ENCODE measurements around the gene PPFIA2.

PPFIA2 gene

DNA sequence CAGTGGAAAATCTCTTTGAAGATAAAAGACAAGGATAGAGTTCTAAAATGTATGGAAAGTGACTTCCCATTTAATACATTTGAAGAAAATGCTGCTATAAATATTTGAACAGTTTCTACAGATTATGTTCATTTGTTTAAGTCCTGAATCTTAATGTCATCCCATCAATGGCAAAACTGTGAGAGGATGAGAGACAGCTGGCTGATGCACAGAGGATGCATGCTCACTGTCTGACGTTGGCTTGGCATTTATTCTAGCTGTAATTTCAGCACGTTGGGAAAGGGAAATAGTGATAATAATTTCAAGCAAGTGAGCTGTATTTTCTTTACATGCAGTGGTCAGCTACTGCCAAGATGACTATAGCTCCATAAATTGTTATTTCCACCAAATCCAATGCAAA lies 40.5 kb downstream of the PPFIA2 start:
- no peak overlapping the region for H3K27ac ChIP-seq
- TF ChIP-seq, protein P1, sequence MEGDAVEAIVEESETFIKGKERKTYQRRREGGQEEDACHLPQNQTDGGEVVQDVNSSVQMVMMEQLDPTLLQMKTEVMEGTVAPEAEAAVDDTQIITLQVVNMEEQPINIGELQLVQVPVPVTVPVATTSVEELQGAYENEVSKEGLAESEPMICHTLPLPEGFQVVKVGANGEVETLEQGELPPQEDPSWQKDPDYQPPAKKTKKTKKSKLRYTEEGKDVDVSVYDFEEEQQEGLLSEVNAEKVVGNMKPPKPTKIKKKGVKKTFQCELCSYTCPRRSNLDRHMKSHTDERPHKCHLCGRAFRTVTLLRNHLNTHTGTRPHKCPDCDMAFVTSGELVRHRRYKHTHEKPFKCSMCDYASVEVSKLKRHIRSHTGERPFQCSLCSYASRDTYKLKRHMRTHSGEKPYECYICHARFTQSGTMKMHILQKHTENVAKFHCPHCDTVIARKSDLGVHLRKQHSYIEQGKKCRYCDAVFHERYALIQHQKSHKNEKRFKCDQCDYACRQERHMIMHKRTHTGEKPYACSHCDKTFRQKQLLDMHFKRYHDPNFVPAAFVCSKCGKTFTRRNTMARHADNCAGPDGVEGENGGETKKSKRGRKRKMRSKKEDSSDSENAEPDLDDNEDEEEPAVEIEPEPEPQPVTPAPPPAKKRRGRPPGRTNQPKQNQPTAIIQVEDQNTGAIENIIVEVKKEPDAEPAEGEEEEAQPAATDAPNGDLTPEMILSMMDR (conservative IDR thresholded peaks at IDR 0.05): no peak
- TF ChIP-seq ZFX (IDR thresholded peaks at IDR 0.05): no peak

DNA sequence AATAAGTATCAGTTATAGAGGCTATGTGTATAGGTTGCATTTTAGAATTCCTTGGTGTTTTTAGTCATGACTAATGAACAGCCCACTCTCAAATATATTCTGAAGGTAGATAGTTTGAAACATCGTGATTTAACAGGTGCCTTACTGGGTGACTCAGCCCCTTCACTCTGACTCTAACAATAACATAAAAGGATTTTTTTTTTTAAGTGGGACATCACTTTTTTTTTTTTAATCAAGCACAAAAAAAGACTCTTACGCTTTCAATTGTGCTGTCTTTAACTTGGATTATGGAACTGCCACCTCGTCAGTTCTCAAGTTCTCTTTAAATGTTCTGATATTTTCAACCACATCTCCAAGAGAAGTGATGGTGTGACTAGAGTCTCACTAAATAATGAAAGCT lies 46.6 kb downstream of the PPFIA2 start:
- H3K27ac ChIP-seq: no peak overlapping the region
- TF ChIP-seq, protein P1 (conservative IDR thresholded peaks at IDR 0.05): no peak

DNA sequence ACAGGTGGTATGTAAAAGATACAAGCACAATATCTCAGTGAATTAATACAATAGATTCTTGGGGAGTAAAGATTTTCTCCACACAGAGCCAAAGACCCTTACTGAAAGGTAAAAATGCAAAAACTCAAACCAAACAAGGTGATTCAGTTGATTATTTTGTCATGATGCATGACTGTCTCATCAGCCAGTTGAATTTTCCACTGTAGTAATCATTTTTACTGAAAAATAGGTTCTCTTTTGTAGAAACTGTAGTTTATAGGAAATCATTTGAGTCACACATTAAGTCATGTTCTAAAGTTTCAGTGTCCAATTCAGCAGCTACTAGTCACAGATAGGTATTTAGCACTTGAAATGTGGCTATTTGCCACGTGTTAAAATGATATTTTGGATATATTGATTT lies 53.6 kb downstream of the PPFIA2 start:
- TF ChIP-seq, protein P1 (conservative IDR thresholded peaks at IDR 0.05): no peak
- no peak for TF ChIP-seq ZFX (IDR thresholded peaks at IDR 0.05)
- H3K27ac ChIP-seq: no peak overlapping the region

DNA sequence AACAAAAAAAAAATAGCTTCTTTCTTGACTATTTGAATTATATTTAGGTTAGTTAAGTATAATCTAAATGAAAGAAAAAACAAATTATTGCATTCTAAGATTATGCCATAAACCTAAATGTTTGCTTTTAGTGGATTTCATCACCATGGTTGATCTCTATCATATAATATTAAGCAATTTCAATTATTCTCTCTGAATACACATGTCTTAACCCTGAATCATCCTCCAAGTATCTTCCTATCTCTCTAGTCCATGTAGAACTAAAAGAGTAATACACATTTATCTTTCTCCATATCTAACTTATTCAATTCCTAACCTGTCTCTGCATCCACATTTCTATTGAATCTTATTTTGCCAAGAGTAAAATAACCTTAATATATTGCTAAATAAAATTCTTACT lies 59.6 kb downstream of the PPFIA2 start:
- TF ChIP-seq, protein P1 (conservative IDR thresholded peaks at IDR 0.05): no peak
- TF ChIP-seq ZFX (IDR thresholded peaks at IDR 0.05): no peak

DNA sequence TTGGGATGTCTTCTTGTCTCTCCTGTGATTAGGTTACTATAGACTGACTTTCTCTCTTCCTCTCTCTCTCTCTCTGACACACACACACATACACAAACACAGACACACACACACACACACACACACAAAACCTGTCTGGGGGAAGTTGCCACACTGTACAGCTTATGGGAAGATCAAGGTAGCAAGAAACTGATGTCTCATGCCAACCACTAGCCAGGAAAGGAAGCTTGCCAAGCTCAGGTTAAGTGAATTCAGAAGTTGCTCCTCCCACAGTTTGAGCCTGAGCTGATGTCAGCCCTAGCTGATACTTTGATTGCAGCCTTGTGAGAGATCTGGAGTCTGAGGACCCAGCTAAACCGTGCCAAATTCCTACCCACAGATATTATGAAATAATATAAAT lies 67.1 kb downstream of the PPFIA2 start:
- no peak overlapping the region for H3K27ac ChIP-seq
- TF ChIP-seq, protein P1 (conservative IDR thresholded peaks at IDR 0.05): no peak
- no peak for TF ChIP-seq ZFX (IDR thresholded peaks at IDR 0.05)

More for the DNA sequence above, 59.6 kb downstream of the PPFIA2 start:
- no peak overlapping the region for H3K27ac ChIP-seq

DNA sequence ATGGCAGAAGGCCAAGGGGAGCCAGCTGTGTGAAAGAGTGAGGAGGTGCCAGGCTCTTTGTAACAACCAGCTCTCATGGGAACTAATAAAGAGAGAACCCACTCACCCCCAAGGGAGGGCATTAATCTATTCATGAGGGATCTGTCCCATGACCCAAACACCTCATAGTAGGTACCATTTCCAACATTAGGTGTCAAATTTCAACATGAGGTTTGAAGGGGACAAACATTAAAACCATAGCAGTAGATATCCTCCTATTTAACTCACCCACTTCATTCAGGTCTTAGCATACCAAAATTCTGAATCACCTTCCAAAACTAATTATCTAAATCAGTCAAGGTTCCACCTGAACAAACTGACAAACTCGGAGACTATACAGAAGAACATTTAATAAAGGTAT lies 75.3 kb downstream of the PPFIA2 start:
- no peak overlapping the region for H3K27ac ChIP-seq
- TF ChIP-seq, protein P1 (conservative IDR thresholded peaks at IDR 0.05): no peak
- TF ChIP-seq ZFX (IDR thresholded peaks at IDR 0.05): no peak

DNA sequence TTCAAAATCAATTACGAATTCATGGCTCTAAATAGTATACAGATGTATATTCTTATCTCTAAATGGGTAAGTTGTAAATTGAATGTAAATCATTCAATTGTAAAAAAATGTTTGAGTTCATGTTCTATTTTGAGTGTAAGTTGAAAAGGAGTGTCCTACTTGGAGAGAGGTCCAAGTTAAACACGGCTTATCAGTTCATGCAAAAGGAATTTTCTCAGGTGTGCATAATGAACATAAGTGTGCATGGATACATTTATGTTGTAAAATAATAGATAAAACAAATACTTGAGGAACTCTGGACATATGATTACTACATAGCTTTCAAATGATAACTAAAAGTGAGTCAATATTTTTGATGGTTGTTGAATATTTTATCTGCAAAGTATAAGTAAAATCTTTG lies 79.5 kb downstream of the PPFIA2 start:
- TF ChIP-seq ZFX (IDR thresholded peaks at IDR 0.05): no peak
- TF ChIP-seq, protein P1 (conservative IDR thresholded peaks at IDR 0.05): no peak

More for the DNA sequence above, 79.5 kb downstream of the PPFIA2 start:
- no peak overlapping the region for H3K27ac ChIP-seq
